ENCODE data around the gene TTC39B.

GRCh38 chr9:15299374-15299939, 7.6 kb downstream of the TTC39B start:
- TF ChIP-seq REST (IDR thresholded peaks at IDR 0.05; ENCODE audit: low read depth) (no peak), EZH2 (IDR thresholded peaks at IDR 0.05) (no peak), CTCF (IDR thresholded peaks at IDR 0.05 in 2 of 3, conservative IDR thresholded peaks at IDR 0.05 in 1 of 3; ENCODE audit: borderline replicate concordance in 1 of 3, insufficient read depth in 1 of 3, low read depth in 2 of 3, low read length in 2 of 3) (no peak), RAD21 (IDR thresholded peaks at IDR 0.05; ENCODE audit: low read depth) (no peak), ATF3 (IDR thresholded peaks at IDR 0.05) (no peak), EZH2phosphoT487 (IDR thresholded peaks at IDR 0.05; ENCODE audit: borderline replicate concordance) (no peak), POLR2A (IDR thresholded peaks at IDR 0.05; ENCODE audit: borderline replicate concordance, extremely low read depth, insufficient read depth, insufficient read length) (no peak), EGR1 (IDR thresholded peaks at IDR 0.05; ENCODE audit: low read depth) (no peak), FOSL1 (IDR thresholded peaks at IDR 0.05; ENCODE audit: low read depth) (no peak), CBX3 (IDR thresholded peaks at IDR 0.05; ENCODE audit: low read depth) (no peak), MAX (IDR thresholded peaks at IDR 0.05) (no peak), CEBPB (IDR thresholded peaks at IDR 0.05; ENCODE audit: low read depth) (no peak), YY1 (IDR thresholded peaks at IDR 0.05; ENCODE audit: extremely low read depth, insufficient replicate concordance, low read depth, low read length) (no peak)
